ENCODE measurements around the gene TENM3. TPM values are rescaled to one million over a fixed set of nuclear protein-coding genes. Genes with fewer than 3 reads are reported as not detected.

The TENM3 gene
- total and polyA plus RNA-seq, 2 of the 8 experiments (the other 6 are each of a cell fraction or from before 2014, with no cell fraction given), result 36.9 to 69.3 TPM

DNA sequence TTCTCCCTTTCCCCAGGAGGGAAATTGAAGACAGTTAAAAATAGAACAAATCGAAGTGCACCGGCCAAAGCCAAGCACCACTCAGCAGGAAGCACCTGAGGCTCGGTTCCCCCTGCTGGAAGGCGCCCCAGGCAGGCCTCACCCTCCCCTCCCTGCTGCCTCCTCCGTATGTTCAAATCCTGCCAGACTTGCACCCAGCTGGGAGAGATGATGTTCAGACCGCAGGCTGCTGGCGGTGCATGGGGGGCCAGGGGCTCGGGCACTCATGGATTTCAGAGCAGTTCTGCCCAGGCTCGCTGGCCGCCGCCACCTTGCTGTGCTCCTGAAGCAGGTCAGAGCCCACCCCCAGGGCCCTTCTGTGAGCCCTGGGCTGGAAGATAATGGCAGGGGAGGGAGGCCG lies 582.6 kb downstream of the TENM3 start:
- Histone ChIP-seq H3K4me2 (ENCODE audit: insufficient read depth in 1 of 2, low read depth in 2 of 2, low read length in 2 of 2) (no peak overlapping the region; a peak in 1 of 4 replicates), H3K4me1 (replicated peaks in 1 of 4; ENCODE audit: control insufficient read depth in 3 of 4, insufficient read depth in 4 of 4, low read length in 3 of 4) (peaks cover 0 to 8% (median 2%) of the 10 kb centered on the region in 4 experiments; a peak in 4 of 7 replicates), H3K9ac (replicated peaks in 1 of 4; ENCODE audit: extremely low read depth in 1 of 4, low read depth in 3 of 4, low read length in 3 of 4) (no peak overlapping the region), H3K27me3 (replicated peaks in 1 of 4; ENCODE audit: control insufficient read depth in 3 of 4, extremely low read depth in 1 of 4, insufficient read depth in 3 of 4, low read length in 3 of 4) (no peaks in the 10 kb centered on the region), H2BK12ac (ENCODE audit: low read depth, low read length) (no peak overlapping the region), H4K20me1 (replicated peaks in 1 of 2; ENCODE audit: control insufficient read depth in 1 of 2, insufficient read depth in 2 of 2, low read length in 2 of 2) (no peaks in the 10 kb centered on the region), H3K36me3 (ENCODE audit: control insufficient read depth in 2 of 4, insufficient read depth in 4 of 4, low read length in 3 of 4) (no peaks in the 10 kb centered on the region), H3K79me2 (ENCODE audit: control insufficient read depth in 1 of 2, insufficient read depth in 2 of 2, low read length in 2 of 2) (no peaks in the 10 kb centered on the region), H4K5ac (ENCODE audit: insufficient read length, low read depth, low read length) (no peak overlapping the region), H3K9me3 (ENCODE audit: insufficient read depth in 2 of 2, low read depth in 1 of 2, low read length in 1 of 2) (no peaks in the 10 kb centered on the region), H3K23ac (ENCODE audit: insufficient read length) (no peak overlapping the region), H3K4me3 (ENCODE audit: extremely low read depth in 1 of 4, insufficient read depth in 2 of 4, low read depth in 3 of 4, low read length in 4 of 4) (no peak overlapping the region), H3K79me1 (ENCODE audit: low read depth, low read length) (no peaks in the 10 kb centered on the region), H2AFZ (ENCODE audit: low read length) (no peak overlapping the region), H2BK120ac (replicated peaks; ENCODE audit: low read depth, low read length) (no peak overlapping the region), H3K14ac (ENCODE audit: insufficient read length) (no peak overlapping the region), H3K18ac (ENCODE audit: extremely low read depth, low read length) (peak overlapping the region; percentile 32), H2BK5ac (ENCODE audit: low read depth, low read length) (no peak overlapping the region; the same call in 1 of the 2 replicates), H2BK20ac (ENCODE audit: low read length) (no peak overlapping the region), H2AK5ac (ENCODE audit: low read depth, low read length) (no peak overlapping the region), H3K27ac (ENCODE audit: low read depth, low read length) (no peak overlapping the region), H2BK15ac (ENCODE audit: low read length) (no peak overlapping the region), H4K8ac (ENCODE audit: extremely low read depth, insufficient read depth, low read length) (no peak overlapping the region), H3K23me2 (ENCODE audit: low read depth, low read length) (no peaks in the 10 kb centered on the region), H3K56ac (replicated peaks; ENCODE audit: insufficient read length, low read depth, low read length) (no peak overlapping the region), H4K91ac (replicated peaks; ENCODE audit: insufficient read length, low read length) (no peak overlapping the region), H3K4ac (replicated peaks; ENCODE audit: insufficient read length, low read depth, low read length) (no peak overlapping the region)
- FAIRE-seq (no peak), DNase-seq (ENCODE audit: low read depth in 1 of 2, low spot score in 2 of 2) (no peak)
- TF ChIP-seq CBX8 (IDR thresholded peaks at IDR 0.05; ENCODE audit: borderline replicate concordance, low read depth, low read length) (no peak), POLR2AphosphoS5 (IDR thresholded peaks at IDR 0.05; ENCODE audit: low read depth, low read length) (no peak), FOSL1 (IDR thresholded peaks at IDR 0.05; ENCODE audit: insufficient read depth, low read depth, low read length) (no peak), TEAD4 (IDR thresholded peaks at IDR 0.05; ENCODE audit: low read depth, low read length) (no peak), NANOG (IDR thresholded peaks at IDR 0.05; ENCODE audit: insufficient read depth, low read depth, low read length, poor library complexity, severe bottlenecking) (no peak), RXRA (IDR thresholded peaks at IDR 0.05; ENCODE audit: insufficient read depth, low read depth, low read length) (no peak), BCL11A (IDR thresholded peaks at IDR 0.05; ENCODE audit: low read depth in 2 of 2, low read length in 2 of 2) (no peak), KDM4A (IDR thresholded peaks at IDR 0.05; ENCODE audit: low read depth, low read length, severe bottlenecking) (no peak), ASH2L (IDR thresholded peaks at IDR 0.05; ENCODE audit: low read length) (no peak), NRF1 (IDR thresholded peaks at IDR 0.05; ENCODE audit: low read depth, low read length) (no peak), CEBPB (IDR thresholded peaks at IDR 0.05; ENCODE audit: low read depth, low read length) (no peak), CHD1 (IDR thresholded peaks at IDR 0.05; ENCODE audit: low read depth, low read length) (no peak)
- POLR2A ChIA-PET (ENCODE audit: partially characterized antibody), result no interaction called here
- CTCF ChIA-PET (ENCODE audit: partially characterized antibody), result no interaction called here
- 82% methylated on average over 11 of the region's 12 CpGs; no CpG with 5 or more reads in 1 of the 2 experiments for WGBS, 2 experiments (ENCODE audit: extremely low coverage in 1 of 2, insufficient coverage in 1 of 2, insufficient read length in 1 of 2, insufficient replicate concordance in 2 of 2, low coverage in 1 of 2, low lambda C conversion rate in 2 of 2, missing lambda C conversion rate in 1 of 2)
